Measurements from ENCODE around the gene PAH.

The PAH gene

GRCh38 chr12:102962532-102962931 lies 45.5 kb upstream of the PAH start:
- no peak for TF ChIP-seq CTCF (conservative IDR thresholded peaks at IDR 0.05; ENCODE audit: low read depth, low read length)
- H3K4me3 ChIP-seq (ENCODE audit: low read depth, low read length): no peak overlapping the region

DNA sequence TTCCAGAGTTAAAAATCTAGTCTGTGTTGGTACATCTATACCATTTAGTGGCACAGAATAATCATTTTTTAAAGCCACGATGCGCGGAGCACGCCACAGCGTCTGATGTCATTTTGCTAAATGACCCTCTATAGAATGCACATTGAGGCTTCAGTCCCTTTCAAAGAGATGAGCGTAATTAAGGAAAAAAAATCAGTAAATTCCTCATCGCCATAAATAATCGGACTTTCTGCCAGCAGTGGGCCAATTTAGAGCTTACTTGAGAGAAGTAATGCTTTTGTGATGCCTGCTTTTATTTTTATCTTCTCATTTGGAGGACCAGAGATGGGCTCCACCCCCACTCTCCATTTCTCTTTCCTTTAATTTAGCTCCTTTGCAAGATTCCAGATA lies 44.4 kb upstream of the PAH start:
- TF ChIP-seq CTCF (conservative IDR thresholded peaks at IDR 0.05; ENCODE audit: low read depth, low read length): no peak
- no peak overlapping the region for H3K4me3 ChIP-seq (ENCODE audit: low read depth, low read length)
- DNase-seq (ENCODE audit: low read depth): no peak

More at GRCh38 chr12:102962532-102962931, 45.5 kb upstream of the PAH start:
- no peak for DNase-seq (ENCODE audit: low read depth)

- DNase-seq (ENCODE audit: low read depth): no peak
- H3K4me3 ChIP-seq (ENCODE audit: low read depth, low read length): no peak overlapping the region
- TF ChIP-seq CTCF (conservative IDR thresholded peaks at IDR 0.05; ENCODE audit: low read depth, low read length): no peak
Observed at GRCh38 chr12:102960766-102961465, 43.9 kb upstream of the PAH start.

DNA sequence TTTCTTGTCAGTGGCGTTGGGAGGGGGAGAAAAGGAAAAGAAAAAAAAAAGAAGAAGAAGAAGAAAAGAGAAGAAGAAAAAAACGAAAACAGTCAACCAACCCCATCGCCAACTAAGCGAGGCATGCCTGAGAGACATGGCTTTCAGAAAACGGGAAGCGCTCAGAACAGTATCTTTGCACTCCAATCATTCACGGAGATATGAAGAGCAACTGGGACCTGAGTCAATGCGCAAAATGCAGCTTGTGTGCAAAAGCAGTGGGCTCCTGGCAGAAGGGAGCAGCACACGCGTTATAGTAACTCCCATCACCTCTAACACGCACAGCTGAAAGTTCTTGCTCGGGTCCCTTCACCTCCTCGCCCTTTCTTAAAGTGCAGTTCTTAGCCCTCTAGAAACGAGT lies 42.3 kb upstream of the PAH start:
- no peak overlapping the region for H3K4me3 ChIP-seq (ENCODE audit: low read depth, low read length)
- no peak for DNase-seq (ENCODE audit: low read depth)
- no peak for TF ChIP-seq CTCF (conservative IDR thresholded peaks at IDR 0.05; ENCODE audit: low read depth, low read length)

- H3K4me3 ChIP-seq (ENCODE audit: low read depth, low read length): no peak overlapping the region
- no peak for TF ChIP-seq CTCF (conservative IDR thresholded peaks at IDR 0.05; ENCODE audit: low read depth, low read length)
- DNase-seq (ENCODE audit: low read depth): no peak
Observed at GRCh38 chr12:102958830-102959176, 41.8 kb upstream of the PAH start.

DNA sequence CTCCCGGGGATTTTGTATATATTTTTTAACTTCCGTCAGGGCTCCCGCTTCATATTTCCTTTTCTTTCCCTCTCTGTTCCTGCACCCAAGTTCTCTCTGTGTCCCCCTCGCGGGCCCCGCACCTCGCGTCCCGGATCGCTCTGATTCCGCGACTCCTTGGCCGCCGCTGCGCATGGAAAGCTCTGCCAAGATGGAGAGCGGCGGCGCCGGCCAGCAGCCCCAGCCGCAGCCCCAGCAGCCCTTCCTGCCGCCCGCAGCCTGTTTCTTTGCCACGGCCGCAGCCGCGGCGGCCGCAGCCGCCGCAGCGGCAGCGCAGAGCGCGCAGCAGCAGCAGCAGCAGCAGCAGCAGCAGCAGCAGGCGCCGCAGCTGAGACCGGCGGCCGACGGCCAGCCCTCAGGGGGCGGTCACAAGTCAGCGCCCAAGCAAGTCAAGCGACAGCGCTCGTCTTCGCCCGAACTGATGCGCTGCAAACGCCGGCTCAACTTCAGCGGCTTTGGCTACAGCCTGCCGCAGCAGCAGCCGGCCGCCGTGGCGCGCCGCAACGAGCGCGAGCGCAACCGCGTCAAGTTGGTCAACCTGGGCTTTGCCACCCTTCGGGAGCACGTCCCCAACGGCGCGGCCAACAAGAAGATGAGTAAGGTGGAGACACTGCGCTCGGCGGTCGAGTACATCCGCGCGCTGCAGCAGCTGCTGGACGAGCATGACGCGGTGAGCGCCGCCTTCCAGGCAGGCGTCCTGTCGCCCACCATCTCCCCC lies 41.2 kb upstream of the PAH start:
- peak; percentile 31 for DNase-seq (ENCODE audit: low read depth)
- TF ChIP-seq CTCF (conservative IDR thresholded peaks at IDR 0.05; ENCODE audit: low read depth, low read length): no peak
- H3K4me3 ChIP-seq (ENCODE audit: low read depth, low read length): peak overlapping the region; percentile 37
